Activated gamma-delta T cell treated with anti-CD3 and anti-CD28 coated beads, Interleukin-2, amount 50 U/mL, for 16 hours (primary cell): ENCODE measurements around the gene NMUR1.

Experiments
- DNase-seq: peaks from one replicate; pipeline ENCODE4 v3.0.0-alpha.2; 2020; ENCODE audit warnings: low read depth

The NMUR1 gene

DNA sequence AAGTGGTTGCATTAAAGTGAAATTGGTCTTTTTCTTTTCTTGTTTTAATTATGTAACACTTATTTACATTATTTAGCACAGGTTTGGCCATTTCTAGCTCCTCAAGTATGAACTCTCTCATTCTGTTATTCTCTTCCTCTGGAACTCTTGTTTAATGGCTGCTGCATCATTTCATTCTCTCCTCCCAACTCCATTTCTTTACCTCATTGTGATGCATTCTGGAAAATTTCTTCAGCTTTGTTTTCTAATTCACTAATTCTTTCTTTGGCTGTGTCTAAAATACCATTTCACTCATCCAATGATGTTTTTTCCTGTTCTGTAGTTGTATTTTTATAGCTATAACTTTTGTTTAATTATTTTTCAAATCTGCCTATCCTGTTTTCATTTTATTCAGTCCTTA lies 22.5 kb upstream of the NMUR1 start:
- DNase-seq = no peak

DNA sequence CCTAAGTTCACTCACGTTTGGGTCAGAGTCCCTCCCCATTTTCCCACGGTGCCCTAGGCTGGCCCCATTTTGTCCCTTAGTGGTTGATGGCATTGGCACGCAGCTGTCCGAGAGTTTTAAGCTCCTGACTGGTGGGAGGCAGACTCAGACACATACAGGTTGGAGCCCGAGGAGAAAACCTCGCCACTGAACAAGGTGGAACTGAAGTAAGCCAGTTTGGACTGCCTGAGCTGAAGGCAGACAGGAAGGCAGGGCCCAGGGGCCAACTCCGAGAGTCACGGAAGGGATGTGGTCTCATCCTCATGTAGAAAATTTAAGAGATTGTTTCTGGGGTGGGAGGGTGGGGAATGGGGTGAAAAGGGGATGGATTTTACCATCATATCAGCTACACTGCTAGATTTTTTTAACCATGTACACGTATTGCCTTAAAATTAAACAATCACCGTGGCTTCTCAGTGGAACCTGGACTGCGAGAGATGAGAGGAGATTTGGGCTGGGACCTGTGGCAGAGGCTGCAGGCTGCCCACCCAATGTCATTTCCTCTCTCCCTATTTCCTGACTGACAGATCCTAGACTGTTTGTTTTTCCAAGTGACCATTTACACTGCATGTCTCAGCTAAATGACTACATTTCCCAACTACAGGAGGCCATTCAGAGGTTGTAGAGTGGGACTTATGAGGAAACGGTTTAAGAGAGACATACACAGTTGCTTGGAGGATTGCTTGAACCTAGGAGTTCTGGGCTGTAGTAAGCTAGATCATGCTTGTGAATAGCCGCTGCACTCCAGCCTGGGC lies 19.4 kb upstream of the NMUR1 start:
- DNase-seq = no peak

DNA sequence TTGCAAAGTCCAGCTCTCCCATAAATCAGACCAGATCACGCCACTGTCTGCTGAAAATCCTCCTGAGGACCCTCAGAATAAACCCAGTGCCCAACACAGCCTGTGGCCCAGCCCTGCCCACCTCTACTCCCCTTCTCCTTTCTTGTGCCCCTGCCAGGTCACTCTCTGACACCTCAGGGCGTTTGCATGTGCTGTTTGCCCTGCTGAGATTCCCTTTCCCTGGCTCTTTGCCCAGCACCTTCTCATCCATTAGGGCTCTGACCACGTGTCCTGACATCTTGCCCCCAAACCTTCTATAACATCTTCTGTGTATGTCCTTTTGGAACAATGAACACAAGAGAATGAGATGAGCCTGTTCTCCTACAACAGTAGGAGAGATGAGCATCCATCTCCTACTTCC lies 18.5 kb upstream of the NMUR1 start:
- no peak for DNase-seq

DNA sequence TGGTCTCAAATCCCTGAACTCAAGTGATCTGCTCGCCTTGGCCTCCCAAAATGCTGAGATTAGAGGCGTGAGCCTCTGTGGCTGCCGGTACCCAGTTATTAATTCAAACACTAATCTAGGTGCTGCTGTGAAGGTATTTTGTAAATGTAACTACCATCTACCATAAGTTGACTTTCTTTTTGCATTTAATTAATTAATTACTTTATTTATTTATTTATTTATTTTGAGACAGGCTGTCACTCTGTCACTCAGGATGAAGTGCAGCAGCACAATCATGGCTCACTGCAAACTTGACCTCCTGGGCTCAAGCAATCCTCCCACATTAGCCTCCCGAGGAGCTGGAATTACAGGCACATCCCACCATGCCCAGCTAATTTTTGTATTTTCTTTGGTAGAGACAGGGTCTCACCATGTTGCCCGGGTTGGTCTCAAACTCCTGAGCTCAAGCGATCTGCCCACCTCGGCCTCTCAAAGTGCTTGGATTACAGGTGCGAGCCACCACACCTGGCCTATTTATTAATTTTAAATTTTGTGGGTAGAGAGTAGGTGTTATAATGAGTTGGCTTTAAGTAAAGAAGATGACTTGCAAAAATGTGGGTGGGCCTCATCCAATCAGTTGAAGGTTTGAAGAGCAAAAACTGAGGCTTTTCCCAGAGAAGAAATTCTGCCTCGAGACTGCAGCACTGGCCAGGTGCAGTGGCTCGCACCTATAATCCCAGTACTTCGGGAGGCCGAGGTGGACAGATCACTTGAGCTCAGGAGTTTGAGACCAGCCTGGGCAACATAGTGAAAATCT lies 17.3 kb upstream of the NMUR1 start:
- DNase-seq = no peak

DNA sequence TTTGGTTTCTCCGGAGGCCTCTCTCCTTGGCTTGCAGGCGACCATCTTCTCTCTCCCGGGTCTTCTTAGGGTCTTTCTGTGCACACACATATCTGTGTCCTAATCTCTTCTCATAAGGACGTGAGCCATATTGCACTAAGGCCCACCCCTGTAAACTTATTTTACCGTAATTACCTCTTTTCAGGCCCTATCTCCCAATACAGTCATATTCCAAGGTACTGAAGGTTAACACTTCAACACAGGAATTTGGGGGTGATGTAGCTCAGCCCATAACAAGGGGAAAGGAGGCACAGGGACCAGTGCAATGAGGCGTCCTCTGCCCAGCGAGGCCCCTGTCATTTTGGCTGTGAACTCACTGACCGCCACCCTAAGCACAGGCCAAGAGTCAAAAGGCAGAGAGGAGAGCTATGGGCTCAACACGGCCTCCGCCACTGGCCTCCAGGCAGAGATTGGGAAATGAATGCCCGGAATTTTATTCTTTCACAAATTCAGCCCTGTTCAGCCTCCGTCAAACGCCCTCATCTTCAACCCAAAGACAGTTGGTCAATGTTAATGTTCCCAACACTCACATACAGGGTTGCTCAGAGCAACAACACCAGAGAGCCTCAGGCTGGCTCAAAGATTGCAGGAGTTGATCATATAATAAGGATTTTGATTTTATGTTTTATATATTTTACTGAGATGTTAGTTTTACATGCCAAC lies 15.9 kb upstream of the NMUR1 start:
- DNase-seq = no peak

DNA sequence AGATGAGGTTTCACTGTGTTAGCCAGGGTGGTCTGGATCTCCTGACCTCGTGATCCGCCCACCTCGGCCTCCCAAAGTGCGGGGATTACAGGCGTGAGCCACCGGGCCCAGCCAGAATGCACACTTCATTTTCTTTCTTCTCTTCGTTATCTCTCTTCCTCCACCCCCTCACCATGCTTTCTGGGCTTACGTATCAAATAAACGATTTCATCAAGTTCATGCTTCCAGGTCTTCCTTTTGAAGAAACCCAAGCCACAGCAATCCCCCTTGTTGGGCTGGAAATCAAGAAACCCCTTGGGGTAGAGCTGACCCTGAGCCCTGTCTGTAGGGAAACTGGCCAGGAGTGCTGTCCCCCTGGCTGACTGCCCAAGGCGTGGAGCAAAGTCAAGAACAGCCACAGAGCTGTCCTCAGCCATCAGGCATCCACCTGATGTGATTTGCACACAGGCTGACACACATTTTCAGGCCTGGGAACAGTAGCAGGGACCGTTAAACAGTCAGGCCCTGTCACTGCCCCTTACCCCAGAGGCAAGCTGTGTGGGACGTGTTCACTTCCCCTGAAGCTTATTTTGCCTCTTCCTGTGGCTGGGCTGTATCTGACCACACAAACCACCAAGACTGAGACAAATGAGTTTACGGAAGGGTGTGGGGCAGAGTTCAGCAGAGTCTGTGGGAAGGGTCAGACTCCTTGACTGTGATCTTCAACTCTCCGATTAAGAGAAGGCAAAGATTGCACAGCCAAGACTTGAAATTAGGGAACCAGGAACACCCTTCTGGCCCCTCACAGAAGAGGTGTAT lies 15.1 kb upstream of the NMUR1 start:
- peak; percentile 36 for DNase-seq

DNA sequence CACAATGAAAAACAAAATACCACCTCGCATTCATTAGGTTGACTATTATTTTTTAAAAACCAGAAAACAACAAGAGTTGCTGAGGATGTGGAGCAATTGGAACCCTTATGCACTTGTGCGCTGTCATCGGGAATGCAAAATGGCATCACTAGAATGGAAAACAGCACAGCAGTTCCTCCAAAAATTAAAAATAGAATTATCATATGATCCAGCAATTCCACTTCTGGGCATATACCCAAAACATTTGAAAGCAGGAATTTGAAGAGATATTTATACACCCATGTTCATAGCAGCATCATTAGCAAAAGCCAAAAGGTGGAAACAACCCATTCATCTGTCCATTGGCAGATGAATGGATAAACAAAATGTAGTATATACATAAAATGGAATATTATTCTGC lies 11.9 kb upstream of the NMUR1 start:
- DNase-seq = no peak

DNA sequence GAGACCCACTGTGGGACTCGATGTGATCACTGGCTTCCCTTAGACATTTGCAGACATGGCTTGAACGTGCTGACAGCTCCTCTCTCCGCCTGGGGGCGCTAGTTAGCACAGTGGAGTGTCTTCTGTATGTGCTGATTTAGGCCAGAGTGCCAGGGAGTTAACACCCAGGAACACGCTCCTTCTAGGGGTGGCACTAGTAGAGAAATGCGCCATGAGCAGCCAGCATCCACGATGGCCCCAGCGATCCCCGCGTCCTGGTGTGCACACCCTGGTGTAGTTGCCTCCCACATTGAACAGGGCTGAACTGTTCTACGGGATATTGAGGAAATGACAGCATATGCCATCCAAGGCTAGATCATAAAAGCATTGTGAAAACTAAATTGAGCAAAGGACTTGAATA lies 11.4 kb upstream of the NMUR1 start:
- DNase-seq = no peak

DNA sequence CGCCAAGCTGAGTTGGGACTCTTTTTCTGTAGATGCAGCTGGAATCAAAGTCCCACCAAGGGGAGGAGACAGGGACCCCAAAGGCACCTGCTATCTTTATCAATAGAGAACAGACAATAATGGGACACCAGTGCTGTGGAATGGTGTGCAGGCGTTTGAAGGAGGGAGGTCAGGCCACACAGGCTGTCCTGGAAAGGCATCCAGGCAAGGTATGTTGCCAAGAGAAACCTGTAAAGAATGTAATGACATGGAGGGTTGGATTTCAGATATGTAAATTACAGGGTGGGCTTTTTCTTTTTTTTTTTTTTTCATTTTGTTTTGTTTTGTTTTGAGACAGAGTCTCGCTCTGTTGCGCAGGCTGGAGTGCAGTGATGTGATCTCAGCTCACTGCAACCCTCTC lies 9.7 kb upstream of the NMUR1 start:
- DNase-seq = no peak

DNA sequence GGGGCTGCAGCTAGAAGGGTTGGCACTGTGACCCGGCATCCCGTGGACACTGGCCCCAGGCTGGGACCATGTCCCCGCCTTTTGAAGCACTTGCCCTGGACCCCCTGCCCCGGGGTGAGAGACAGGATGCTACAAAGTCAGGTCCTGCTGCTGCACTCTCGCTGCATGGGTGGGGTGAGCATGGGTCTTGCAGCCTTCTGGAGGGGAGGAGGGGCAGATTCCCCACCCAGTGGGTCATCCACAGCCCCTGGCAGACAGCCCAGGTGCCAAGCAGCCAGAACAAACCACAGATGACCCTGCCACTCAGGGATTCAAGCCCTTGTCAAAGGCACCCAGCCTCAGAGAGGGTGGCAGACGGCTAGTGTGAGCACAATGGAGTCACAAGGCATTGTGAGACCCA lies 5.7 kb upstream of the NMUR1 start:
- no peak for DNase-seq

DNA sequence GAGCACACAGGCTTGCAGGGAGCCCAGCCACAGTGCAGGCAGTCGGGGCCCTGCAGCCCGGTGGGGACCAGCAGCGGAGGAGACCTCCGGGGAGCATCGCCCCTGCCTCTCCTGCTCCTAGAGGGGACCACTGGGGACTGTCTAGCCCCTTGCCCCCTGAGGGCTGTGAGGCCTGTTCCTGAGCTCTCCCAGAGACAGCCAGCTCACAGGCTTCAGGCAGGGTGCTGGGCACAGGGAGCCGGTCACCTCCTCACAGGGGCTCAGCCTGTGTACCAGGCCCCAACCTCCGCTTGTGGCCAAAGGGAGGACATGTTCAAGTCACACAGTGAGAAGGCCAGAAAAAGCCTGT lies 3.5 kb upstream of the NMUR1 start:
- DNase-seq = no peak

DNA sequence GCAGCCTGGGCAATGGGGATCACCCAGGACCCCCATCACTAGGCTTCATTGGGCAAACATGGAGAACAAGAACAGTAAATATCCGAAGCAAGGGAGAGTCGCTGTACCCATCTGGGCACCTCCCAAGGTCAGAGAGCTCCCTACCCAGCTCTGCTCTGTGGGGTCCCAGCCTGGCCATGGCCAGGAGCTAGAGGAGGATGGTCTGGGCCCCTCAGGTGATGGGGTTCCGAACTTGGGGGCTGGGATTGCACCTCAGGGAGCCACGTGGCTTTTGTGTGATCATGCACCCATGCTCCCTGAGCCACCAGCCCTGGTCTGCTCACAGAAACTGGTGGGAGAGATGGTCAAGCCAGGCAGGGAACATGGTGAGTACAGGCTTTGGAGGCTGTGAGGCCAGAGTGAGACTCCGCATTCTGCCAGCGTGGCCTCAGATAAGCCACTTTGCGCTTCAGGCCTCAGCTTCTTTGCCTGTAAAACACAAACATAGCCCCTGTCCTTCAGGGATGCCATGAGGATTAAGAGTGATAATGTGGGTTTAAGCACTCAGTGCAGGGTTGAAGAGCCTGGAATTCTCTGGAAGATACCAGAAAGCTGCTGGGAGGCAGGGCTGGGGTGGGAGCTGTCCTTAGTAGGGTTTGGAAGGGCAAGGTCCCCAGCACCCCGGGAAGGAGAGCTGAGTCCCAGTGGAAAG lies 3.0 kb upstream of the NMUR1 start:
- no peak for DNase-seq

DNA sequence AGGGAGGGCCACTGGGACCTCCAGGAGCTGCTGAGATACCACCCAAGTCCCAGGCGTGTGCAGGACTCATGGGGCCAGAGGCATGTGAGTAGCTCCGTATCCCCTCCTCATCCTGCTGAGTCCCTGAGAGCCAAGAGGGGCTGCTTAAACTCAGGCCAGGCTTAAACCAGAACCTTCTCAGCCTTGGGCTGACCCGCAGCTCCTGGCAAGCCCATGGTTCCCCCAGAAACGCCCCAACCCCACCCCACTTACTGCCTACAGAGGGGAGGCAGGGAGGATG lies 2.5 kb upstream of the NMUR1 start:
- no peak for DNase-seq

DNA sequence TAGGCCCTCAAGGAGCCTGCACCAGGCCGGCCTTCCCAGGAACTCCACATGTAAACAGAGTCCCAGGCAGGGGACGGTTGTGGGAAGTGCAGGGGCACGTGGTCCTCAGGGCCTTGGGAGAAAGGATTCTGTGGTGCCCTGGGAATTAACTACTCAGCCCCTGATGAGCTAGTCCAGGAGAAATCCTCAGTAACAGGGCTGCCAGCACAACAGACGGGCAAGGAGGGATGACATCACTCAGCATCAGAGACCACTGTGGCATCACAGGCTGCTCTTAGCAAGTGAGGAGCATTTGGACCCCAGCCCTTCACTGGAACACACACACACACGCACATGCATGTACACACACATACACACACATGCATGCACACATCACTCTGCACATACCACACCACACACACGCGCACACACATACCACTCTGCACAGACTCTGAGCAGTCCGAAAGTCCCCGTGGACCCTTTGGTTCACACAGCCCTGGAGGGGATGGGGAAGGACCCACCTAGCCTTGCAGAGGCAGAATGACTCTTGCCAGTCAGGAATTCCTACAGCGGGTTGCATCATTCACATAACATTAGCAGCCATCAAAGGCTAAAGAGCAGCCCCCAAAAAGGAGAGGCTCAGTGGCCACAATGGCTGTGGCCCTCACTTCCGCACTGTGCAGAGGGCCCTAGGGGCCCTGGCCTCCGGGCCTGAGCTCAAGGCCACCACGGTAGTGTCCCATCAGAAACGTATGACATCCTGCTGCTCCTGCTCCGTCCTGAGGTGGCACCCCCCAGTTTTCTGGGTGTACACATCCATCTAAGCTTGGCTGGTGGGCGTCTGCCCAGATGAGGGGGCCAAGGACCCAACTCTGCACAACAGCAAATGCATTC lies 1.9 kb upstream of the NMUR1 start:
- no peak for DNase-seq

DNA sequence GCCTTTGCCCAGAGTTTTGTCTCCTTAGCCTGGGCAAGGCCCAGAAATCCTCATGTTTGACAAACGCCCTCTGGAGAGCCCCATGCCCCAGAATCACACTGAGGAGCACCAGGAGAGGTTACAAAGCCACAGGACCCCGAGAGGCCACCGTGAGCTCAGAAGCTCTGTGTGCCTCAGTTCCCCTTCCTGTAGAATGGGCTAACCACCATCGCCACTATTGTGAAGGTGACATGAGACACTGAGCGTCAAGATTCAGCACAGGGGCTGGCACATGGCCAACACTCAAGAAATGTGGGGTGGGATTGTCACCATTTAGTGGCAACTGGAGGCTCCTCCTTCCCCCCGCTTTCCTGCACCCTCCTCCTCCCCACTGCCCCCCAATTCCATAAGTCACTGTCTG lies 1.2 kb upstream of the NMUR1 start:
- DNase-seq = no peak

DNA sequence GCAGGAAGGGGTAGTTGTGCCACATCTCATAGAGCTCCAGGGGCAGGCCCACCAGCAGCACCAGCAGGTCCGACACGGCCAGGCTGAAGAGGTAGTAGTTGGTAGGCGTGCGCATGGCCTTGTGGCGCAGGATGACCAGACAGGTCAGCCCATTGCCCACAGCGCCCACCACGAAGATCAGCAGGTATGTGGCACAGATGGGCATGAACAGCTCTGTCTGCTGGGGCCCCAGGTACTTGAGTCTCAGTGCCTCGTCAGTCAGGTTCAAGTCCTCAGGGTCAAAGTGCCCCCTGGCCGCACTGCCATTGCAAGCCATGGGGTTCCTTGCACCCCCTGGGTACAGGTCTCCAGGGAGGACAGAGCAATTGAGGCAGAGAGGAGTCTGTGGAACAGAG lies 1.6 kb downstream of the NMUR1 start:
- DNase-seq = no peak

DNA sequence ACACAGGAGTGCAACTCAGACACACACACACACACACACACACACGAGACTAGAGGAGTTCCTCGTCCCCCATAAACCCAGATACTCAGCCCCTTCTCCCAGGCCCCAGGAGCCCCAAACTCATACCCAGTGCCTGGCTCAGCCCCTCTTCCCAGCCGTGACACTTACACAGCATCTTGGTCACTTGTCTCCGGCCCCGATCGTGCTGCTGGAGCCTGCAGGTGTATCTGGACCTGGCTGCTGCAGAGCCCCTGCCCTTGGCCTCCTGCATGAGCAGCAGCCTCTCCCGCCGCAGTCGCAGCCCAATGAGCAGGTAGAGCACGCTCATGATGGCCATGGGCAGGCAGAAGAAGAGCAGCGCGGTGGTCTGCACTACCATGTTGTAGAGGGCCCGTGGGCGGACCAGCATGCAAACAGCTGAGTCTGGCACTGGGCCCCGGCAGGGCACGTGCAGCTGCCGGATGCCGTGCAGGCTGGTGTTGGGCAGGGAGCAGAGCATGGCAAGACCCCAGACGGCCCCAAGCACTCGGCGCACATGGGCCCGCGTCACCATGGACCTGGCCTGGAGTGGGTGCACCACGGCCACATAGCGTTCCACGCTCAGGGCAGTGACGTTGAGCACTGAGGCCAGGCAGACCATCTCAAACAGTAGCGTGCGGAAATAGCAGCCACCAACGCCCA lies 2.1 kb downstream of the NMUR1 start:
- no peak for DNase-seq

DNA sequence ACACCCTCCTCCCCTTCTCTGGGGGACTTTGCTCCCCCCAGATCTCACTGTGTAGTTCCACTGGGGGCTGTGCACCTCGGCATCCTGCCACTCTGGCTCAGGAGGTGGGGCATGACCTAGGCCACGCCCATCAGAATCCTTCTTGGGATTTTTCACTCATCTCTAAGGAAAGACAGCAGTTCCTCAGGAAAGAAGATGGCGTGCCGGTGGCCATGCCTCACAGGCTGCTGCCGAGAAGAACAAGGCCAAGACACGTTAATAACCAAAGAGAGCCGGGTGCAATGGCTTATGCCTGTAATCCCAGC lies 3.2 kb downstream of the NMUR1 start:
- no peak for DNase-seq

DNA sequence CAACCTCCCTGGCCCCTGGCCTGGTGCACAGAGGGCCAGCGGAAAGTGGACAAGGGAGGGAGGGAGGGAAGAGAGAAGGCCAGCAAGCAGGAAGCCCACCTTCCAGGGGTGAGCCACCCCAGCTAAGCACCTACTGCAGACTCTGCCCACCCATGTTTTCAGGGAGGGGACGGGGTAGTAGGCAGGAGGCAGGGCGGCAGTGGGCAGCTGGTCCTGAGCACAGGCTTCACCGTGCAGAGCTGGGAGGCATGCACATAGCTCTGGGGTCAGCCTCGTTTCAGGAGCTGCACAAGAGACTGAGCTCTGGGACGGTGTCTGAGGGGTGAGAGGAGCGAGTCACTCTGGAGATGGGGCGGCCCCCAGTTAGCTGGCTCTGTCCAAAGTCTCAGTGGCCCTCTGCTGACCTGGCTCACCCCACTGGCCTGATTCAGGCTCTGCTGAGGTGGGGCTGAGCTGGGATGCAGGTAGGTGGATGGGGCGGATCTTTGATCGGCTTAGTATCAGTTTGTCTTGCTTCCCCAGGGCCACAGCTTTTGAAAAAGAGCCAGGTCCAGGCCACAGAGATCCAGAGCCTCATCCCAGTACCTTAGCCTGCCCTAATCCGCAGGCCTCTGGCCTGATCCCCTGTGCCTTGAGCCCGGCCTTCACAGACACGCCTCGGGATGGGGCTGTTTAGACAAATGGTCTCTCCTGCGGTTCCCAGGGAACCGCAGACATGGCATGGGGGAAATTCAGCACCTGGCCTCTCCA lies 3.7 kb downstream of the NMUR1 start:
- DNase-seq = no peak
